ENCODE data around the gene HSF2BP. TPM values are rescaled to one million over a fixed set of nuclear protein-coding genes. Genes with fewer than 3 reads are reported as not detected.

HSF2BP gene
- total RNA-seq, result 3.4 and 3.7 TPM in 2 replicates
- long read RNA-seq, transcript HSF2BP-201 (9 exons, 1,899 nt), result major isoform, 6 of 20 reads
- long read RNA-seq, partial matches to known transcripts, result 4 of 20 reads
- long read RNA-seq, other reads (novel, unspliced or antisense), result 10 of 20 reads

GRCh38 chr21:43659136-43660000 is at the start of gene HSF2BP, which contains the start of gene RRP1B:
HSF2BP (minus strand) TSS chr21:43659488; CDS start chr21:43658096, 1,392 bp downstream.
RRP1B (plus strand) TSS chr21:43659560; CDS start chr21:43659665, 105 bp downstream.
- H3K27me3 Mint-ChIP-seq (ENCODE audit: unreplicated experiment), result no peaks in the 10 kb centered on the region
- peak; percentile 94 for DNase-seq (ENCODE audit: extremely low spot score, unreplicated experiment)
- H3K36me3 Mint-ChIP-seq (ENCODE audit: unreplicated experiment), result peaks cover 5% of the 10 kb centered on the region
- peak within 1 kb of the TSS; percentile 96 for H3K27ac Mint-ChIP-seq (ENCODE audit: unreplicated experiment)
- H3K4me1 Mint-ChIP-seq (ENCODE audit: unreplicated experiment), result peaks cover 27% of the 10 kb centered on the region
- no peaks in the 10 kb centered on the region for H3K9me3 Mint-ChIP-seq (ENCODE audit: unreplicated experiment)
- peak within 1 kb of the TSS; percentile 92 for H3K4me3 Mint-ChIP-seq (ENCODE audit: unreplicated experiment)
- TF ChIP-seq, protein P1, sequence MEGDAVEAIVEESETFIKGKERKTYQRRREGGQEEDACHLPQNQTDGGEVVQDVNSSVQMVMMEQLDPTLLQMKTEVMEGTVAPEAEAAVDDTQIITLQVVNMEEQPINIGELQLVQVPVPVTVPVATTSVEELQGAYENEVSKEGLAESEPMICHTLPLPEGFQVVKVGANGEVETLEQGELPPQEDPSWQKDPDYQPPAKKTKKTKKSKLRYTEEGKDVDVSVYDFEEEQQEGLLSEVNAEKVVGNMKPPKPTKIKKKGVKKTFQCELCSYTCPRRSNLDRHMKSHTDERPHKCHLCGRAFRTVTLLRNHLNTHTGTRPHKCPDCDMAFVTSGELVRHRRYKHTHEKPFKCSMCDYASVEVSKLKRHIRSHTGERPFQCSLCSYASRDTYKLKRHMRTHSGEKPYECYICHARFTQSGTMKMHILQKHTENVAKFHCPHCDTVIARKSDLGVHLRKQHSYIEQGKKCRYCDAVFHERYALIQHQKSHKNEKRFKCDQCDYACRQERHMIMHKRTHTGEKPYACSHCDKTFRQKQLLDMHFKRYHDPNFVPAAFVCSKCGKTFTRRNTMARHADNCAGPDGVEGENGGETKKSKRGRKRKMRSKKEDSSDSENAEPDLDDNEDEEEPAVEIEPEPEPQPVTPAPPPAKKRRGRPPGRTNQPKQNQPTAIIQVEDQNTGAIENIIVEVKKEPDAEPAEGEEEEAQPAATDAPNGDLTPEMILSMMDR (IDR thresholded peaks at IDR 0.05), result peak; percentile 9

- Mint-ChIP-seq H3K4me3 (ENCODE audit: unreplicated experiment) (no peak overlapping the region), H3K4me1 (ENCODE audit: unreplicated experiment) (peaks cover 25% of the 10 kb centered on the region), H3K36me3 (ENCODE audit: unreplicated experiment) (no peaks in the 10 kb centered on the region), H3K9me3 (ENCODE audit: unreplicated experiment) (no peaks in the 10 kb centered on the region), H3K27me3 (ENCODE audit: unreplicated experiment) (no peaks in the 10 kb centered on the region), H3K27ac (ENCODE audit: unreplicated experiment) (no peak overlapping the region)
- TF ChIP-seq, protein P1 (IDR thresholded peaks at IDR 0.05), result no peak
- DNase-seq (ENCODE audit: extremely low spot score, unreplicated experiment), result no peak
Measured at GRCh38 chr21:43708745-43709381, 49.6 kb upstream of the HSF2BP start.

DNA sequence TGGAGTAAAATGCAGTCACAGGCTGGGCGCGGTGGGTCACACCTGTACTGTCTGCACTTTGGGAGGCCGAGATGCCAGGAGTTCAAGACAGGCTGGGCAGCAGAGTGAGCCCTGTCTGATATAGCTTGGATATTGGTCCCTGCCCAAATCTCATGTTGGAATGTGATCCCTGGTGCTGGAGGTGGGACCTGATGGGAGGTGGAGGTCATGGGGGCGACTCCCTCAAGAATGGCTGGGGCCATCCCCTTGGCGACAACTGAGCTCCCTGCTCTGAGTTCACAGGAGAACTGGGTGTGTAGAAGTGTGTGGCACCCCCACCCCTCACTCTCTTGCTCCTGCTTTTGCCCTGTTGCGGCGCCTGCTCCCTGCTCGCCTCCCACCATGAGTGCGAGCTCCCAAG is 48.2 kb upstream of the HSF2BP start:
- no peaks in the 10 kb centered on the region for H3K36me3 Mint-ChIP-seq (ENCODE audit: unreplicated experiment)
- H3K27ac Mint-ChIP-seq (ENCODE audit: unreplicated experiment), result no peak overlapping the region
- DNase-seq (ENCODE audit: extremely low spot score, unreplicated experiment), result no peak
- TF ChIP-seq, protein P1 (IDR thresholded peaks at IDR 0.05), result no peak
- no peak overlapping the region for H3K4me3 Mint-ChIP-seq (ENCODE audit: unreplicated experiment)
- H3K27me3 Mint-ChIP-seq (ENCODE audit: unreplicated experiment), result no peaks in the 10 kb centered on the region
- peaks cover 30% of the 10 kb centered on the region for H3K4me1 Mint-ChIP-seq (ENCODE audit: unreplicated experiment)
- H3K9me3 Mint-ChIP-seq (ENCODE audit: unreplicated experiment), result no peaks in the 10 kb centered on the region

- H3K27me3 Mint-ChIP-seq (ENCODE audit: unreplicated experiment), result no peaks in the 10 kb centered on the region
- no peak for DNase-seq (ENCODE audit: extremely low spot score, unreplicated experiment)
- no peaks in the 10 kb centered on the region for H3K9me3 Mint-ChIP-seq (ENCODE audit: unreplicated experiment)
- peaks cover 12% of the 10 kb centered on the region for H3K4me1 Mint-ChIP-seq (ENCODE audit: unreplicated experiment)
- H3K4me3 Mint-ChIP-seq (ENCODE audit: unreplicated experiment), result no peak overlapping the region
- H3K36me3 Mint-ChIP-seq (ENCODE audit: unreplicated experiment), result no peaks in the 10 kb centered on the region
- TF ChIP-seq, protein P1 (IDR thresholded peaks at IDR 0.05), result no peak
- H3K27ac Mint-ChIP-seq (ENCODE audit: unreplicated experiment), result no peak overlapping the region
Measured at GRCh38 chr21:43703035-43703880, 44.0 kb upstream of the HSF2BP start.
